Measurements from ENCODE around the gene SYS1. TPM values are rescaled to one million over a fixed set of nuclear protein-coding genes. Genes with fewer than 3 reads are reported as not detected.

The SYS1 gene
- total RNA-seq, 6 experiments from 2014 or later, result 22.9 to 34.1 (median 27.6) TPM

DNA sequence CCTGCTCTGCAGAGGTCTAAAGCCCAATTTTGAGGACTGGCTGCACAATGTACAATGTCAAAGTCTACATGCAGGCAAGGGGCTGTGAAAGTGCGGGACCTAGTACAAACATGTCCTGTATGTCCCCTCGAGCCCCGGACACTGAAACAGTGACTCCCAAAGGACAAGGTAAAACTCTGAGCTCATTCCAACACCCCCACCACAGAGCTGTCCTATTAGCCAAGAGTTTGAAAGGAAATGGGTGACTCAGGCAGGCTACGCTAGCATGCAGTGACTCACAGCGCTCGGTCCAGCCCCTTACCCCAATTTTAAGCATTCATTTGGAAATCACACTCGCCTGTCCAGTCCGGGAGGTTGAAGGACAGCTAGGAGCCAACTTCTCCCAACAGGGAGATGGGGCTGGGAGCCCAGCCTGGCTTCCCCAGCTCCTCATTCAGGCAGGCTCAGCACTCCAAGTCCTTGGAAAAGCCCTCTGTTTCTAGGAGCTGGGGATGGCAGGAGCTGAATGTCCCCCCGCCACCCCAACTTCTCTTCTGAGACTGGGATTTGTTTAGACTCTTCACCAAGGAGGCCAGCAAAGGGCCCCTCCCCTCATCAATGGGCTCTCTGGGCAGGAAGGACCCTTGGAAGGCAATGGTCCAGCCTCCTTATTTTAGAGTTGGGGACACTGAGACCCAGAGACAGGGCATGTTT lies 18.6 kb upstream of the SYS1 start:
- Mint-ChIP-seq H3K27ac (peak overlapping the region; percentile 94), H3K4me1 (ENCODE audit: low read depth) (peaks cover 84% of the 10 kb centered on the region), H3K36me3 (ENCODE audit: low read depth) (peaks cover 31% of the 10 kb centered on the region), H3K4me3 (peak overlapping the region; percentile 99), H3K9me3 (no peaks in the 10 kb centered on the region), H3K27me3 (ENCODE audit: insufficient read depth) (no peaks in the 10 kb centered on the region; the same call in none of the 2 replicates)
- TF ChIP-seq, protein P1, sequence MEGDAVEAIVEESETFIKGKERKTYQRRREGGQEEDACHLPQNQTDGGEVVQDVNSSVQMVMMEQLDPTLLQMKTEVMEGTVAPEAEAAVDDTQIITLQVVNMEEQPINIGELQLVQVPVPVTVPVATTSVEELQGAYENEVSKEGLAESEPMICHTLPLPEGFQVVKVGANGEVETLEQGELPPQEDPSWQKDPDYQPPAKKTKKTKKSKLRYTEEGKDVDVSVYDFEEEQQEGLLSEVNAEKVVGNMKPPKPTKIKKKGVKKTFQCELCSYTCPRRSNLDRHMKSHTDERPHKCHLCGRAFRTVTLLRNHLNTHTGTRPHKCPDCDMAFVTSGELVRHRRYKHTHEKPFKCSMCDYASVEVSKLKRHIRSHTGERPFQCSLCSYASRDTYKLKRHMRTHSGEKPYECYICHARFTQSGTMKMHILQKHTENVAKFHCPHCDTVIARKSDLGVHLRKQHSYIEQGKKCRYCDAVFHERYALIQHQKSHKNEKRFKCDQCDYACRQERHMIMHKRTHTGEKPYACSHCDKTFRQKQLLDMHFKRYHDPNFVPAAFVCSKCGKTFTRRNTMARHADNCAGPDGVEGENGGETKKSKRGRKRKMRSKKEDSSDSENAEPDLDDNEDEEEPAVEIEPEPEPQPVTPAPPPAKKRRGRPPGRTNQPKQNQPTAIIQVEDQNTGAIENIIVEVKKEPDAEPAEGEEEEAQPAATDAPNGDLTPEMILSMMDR (IDR thresholded peaks at IDR 0.05), result no peak
- DNase-seq, result peak; percentile 86

DNA sequence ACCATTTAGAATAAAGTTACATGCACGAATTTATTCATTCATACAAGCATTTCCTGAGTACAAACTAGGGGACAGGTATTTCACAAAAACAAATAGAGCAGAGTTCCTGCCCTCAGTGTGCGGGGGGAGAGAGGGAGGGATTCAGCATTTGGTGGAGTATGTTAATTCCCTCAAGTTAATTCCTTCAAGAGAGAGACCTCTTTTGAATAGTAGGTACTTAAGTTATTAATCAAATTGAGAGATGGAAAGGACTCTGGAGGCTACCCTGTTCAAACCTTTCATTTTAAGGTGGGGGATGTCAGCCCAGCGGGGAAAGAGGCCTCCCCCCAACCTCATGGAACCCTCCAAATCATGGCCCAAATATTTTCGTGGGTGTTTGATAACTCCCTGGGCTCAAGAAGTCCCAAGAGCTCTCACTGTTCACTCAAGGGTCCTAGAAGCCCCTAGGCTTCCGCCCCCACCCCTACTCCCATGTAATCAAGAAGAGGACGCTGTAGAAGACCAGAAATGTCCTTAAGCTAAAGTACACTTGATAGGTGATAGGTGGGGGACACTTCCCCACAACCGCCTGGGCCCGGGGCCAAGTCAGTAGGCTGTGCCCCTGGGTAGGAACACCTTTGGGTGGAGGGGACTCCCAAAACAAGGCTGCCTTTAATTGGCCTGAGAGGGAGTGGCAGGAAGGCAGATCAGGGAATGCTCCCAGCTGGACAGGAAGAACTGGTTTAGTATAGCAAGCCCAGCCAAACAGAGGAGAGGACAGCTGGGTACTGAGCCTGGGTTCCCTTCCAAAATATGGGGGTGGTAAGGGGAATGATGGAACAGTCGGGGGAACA lies 17.6 kb upstream of the SYS1 start:
- Mint-ChIP-seq H3K27me3 (ENCODE audit: insufficient read depth) (no peaks in the 10 kb centered on the region; the same call in none of the 2 replicates), H3K9me3 (no peaks in the 10 kb centered on the region), H3K27ac (peak overlapping the region; percentile 94), H3K36me3 (ENCODE audit: low read depth) (peaks cover 21% of the 10 kb centered on the region), H3K4me1 (ENCODE audit: low read depth) (peaks cover 74% of the 10 kb centered on the region), H3K4me3 (peak overlapping the region; percentile 99)
- TF ChIP-seq, protein P1 (IDR thresholded peaks at IDR 0.05), result no peak
- DNase-seq, result no peak

DNA sequence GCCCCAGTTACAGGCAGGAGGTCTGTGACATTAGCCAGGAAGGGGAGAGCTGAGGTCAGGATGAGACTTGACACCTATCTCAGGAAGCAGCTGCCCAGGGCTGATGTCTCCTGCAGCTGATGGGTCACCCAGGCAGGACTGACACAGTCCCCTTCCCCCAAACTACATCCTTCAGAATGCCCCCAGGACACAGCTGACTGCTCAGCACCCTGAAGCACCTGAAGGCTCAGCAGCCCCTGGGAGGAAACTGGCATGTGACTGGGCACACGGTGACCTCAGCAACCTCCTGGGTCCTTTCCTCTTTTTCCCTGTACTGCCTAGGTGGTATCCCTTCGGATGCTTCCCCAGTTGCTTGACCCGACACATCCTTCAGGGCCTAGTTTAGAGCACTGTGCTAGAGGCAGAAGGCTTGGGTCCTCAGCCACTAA lies 16.7 kb upstream of the SYS1 start:
- Mint-ChIP-seq H3K4me3 (peak overlapping the region; percentile 99), H3K27ac (peak overlapping the region; percentile 94), H3K36me3 (ENCODE audit: low read depth) (peaks cover 14% of the 10 kb centered on the region), H3K4me1 (ENCODE audit: low read depth) (peaks cover 64% of the 10 kb centered on the region), H3K27me3 (ENCODE audit: insufficient read depth) (no peaks in the 10 kb centered on the region; the same call in none of the 2 replicates), H3K9me3 (no peaks in the 10 kb centered on the region)
- no peak for DNase-seq
- TF ChIP-seq, protein P1 (IDR thresholded peaks at IDR 0.05), result no peak

DNA sequence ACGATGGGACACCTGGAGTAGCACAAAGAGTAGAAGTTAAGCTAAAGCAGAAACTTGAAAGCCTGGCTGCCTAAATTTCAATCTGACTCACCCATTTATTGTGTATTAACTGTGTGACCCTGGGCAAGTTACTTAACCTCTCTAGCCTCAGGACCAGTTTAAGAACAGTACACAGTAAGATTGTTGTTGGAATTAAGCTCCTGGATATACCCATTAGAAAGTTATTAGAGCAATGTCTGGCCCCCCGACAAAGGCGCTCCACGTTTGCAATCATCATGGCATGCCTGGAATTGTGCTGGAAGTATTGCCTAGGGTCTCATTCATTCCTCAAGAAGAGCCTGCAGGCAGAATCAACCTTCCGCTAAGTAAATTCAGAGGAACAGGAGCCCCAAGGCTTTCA lies 16.1 kb upstream of the SYS1 start:
- TF ChIP-seq, protein P1 (IDR thresholded peaks at IDR 0.05), result no peak
- DNase-seq, result no peak
- peaks cover 58% of the 10 kb centered on the region for H3K4me1 Mint-ChIP-seq (ENCODE audit: low read depth)
- no peaks in the 10 kb centered on the region for H3K9me3 Mint-ChIP-seq
- peaks cover 10% of the 10 kb centered on the region for H3K36me3 Mint-ChIP-seq (ENCODE audit: low read depth)
- no peaks in the 10 kb centered on the region; the same call in none of the 2 replicates for H3K27me3 Mint-ChIP-seq (ENCODE audit: insufficient read depth)
- H3K4me3 Mint-ChIP-seq, result peak overlapping the region; percentile 99
- H3K27ac Mint-ChIP-seq, result peak overlapping the region; percentile 94

DNA sequence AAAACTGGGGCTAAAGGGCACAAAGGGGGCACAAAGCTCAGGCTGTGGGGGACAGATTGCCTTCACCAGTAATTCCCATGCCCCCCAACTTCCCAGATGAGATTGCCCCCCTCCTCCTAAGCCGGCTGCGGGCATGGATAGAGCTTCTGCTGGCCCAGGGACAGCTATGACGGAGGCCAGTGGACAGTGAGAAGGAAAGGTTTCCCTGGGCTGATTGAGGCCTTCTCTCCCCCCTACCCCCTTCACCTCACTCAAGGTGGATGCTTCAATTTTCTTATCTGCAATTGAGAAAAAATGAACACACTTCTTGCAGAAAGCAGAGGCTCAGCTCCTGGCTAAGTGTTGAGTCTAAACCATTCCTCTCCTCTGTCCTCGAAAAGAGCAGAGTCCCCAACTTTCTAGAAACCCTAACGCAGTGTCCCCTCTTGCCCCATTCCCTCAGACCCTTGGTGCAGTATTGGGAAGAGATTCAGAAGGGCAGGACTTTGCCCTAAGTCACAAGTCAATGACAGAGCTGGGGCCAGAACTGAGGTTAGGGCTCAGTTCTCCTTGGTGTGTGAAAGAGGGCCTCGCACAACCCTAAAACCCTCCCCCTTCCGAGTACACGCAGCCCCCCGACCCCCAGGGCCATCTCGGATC lies 15.5 kb upstream of the SYS1 start:
- DNase-seq, result no peak
- Mint-ChIP-seq H3K4me3 (peak overlapping the region; percentile 99), H3K9me3 (no peaks in the 10 kb centered on the region), H3K27ac (peak overlapping the region; percentile 94), H3K4me1 (ENCODE audit: low read depth) (peaks cover 53% of the 10 kb centered on the region), H3K27me3 (ENCODE audit: insufficient read depth) (no peaks in the 10 kb centered on the region; the same call in none of the 2 replicates), H3K36me3 (ENCODE audit: low read depth) (peaks cover 10% of the 10 kb centered on the region; the same call in 1 of the 2 replicates)
- TF ChIP-seq, protein P1 (IDR thresholded peaks at IDR 0.05), result no peak

Measured in HFFc6 (cell line).